ENCODE data around the gene RAB34. TPM values are rescaled to one million over a fixed set of nuclear protein-coding genes. Genes with fewer than 3 reads are reported as not detected.

RAB34 gene
- total and polyA plus RNA-seq, 8 donors = 79.4 to 213 (median 189) TPM

GRCh38 chr17:28743243-28744103 lies 25.8 kb upstream of the RAB34 start, which contains the start of gene TRAF4:
TRAF4 (plus strand) TSS chr17:28744011; CDS start chr17:28744113, 102 bp downstream.
- DNase-seq (peak; percentile 84 to 94 (median 92)), ATAC-seq (peak; percentile 70)
- no peaks in the 10 kb centered on the region for H3K9me3 ChIP-seq
- peaks cover 0 to 22% of the 10 kb centered on the region in 2 donors for H3K27me3 ChIP-seq
- TF ChIP-seq, protein P1, sequence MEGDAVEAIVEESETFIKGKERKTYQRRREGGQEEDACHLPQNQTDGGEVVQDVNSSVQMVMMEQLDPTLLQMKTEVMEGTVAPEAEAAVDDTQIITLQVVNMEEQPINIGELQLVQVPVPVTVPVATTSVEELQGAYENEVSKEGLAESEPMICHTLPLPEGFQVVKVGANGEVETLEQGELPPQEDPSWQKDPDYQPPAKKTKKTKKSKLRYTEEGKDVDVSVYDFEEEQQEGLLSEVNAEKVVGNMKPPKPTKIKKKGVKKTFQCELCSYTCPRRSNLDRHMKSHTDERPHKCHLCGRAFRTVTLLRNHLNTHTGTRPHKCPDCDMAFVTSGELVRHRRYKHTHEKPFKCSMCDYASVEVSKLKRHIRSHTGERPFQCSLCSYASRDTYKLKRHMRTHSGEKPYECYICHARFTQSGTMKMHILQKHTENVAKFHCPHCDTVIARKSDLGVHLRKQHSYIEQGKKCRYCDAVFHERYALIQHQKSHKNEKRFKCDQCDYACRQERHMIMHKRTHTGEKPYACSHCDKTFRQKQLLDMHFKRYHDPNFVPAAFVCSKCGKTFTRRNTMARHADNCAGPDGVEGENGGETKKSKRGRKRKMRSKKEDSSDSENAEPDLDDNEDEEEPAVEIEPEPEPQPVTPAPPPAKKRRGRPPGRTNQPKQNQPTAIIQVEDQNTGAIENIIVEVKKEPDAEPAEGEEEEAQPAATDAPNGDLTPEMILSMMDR (IDR thresholded peaks at IDR 0.05) = no peak
- peak within 1 kb of the TSS; percentile 69 to 73 for H3K4me3 ChIP-seq
- intact Hi-C loops (cut with DNase I) = no loop called here
- H3K36me3 ChIP-seq = peaks cover 0 to 12% of the 10 kb centered on the region in 2 donors
- H3K27ac ChIP-seq = peak within 1 kb of the TSS; percentile 89 to 94
- H3K4me1 ChIP-seq = peaks cover 30 to 64% of the 10 kb centered on the region in 2 donors

DNA sequence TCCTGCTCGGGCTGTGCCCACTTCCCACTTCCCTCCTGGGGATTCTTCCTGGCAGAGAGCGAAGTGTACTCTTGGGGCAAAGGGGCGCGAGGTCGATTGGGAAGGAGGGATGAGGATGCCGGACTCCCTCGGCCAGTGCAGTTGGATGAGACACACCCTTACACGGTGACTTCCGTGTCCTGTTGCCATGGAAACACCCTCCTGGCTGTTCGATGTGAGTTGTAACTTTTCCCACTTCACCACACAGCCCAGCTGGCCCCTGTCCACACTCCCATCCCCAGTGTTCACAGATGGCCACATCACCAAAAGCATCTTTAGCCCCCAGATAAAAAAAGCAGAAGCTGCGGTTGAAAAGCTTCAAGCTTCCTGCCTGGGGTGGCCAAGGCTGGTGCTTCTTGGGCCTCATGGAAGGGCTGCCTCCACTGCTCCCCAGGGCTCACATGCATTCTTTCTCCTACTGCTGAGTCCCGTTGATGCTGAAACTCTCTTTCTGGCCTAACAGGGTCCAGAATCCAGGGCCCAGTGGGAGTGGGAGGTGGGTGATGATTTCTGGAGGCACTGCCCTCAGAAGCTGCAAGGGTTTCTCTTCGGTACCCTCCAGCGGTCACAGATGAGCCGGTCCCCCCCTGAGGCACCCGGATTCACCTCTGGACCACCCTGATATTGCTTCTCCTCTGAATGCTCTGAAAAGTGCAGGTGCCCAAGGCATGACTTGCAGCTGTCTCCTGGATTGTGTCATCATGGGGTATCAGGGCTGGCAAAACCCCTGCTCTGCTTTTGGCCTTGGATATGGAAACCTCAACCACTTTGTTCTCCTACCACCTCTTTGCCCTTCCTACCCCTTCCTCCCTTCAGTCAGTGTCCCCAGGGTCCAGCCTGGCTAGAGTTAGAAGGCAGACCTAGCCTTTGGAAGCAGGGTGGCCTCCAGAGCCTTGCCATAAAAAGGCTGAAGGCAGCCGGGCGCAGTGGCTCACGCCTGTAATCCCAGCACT lies 24.0 kb upstream of the RAB34 start:
- Histone ChIP-seq H3K4me1 (peaks cover 17 to 46% of the 10 kb centered on the region in 2 donors), H3K9me3 (no peaks in the 10 kb centered on the region), H3K4me3 (no peak overlapping the region), H3K36me3 (peaks cover 0 to 4% of the 10 kb centered on the region in 2 donors), H3K27me3 (peaks cover 0 to 22% of the 10 kb centered on the region in 2 donors), H3K27ac (peak overlapping the region in 1 of 2 donors; percentile 94)
- DNase-seq (no peak), ATAC-seq (no peak)
- TF ChIP-seq, protein P1 (IDR thresholded peaks at IDR 0.05) = no peak
- intact Hi-C loops (cut with DNase I) = no loop called here

- no peak for DNase-seq
- ATAC-seq = no peak
- no peak overlapping the region for H3K27ac ChIP-seq
Observed at GRCh38 chr17:28740406-28741357, 23.0 kb upstream of the RAB34 start.

GRCh38 chr17:28738680-28739384 lies 21.2 kb upstream of the RAB34 start:
- DNase-seq (no peak), ATAC-seq (no peak)
- Histone ChIP-seq H3K4me1 (peaks cover 5 to 21% of the 10 kb centered on the region in 2 donors), H3K27ac (no peak overlapping the region), H3K9me3 (no peaks in the 10 kb centered on the region), H3K36me3 (peaks cover 0 to 4% of the 10 kb centered on the region in 2 donors), H3K27me3 (no peaks in the 10 kb centered on the region), H3K4me3 (no peak overlapping the region)
- intact Hi-C loops (cut with DNase I) = no loop called here
- TF ChIP-seq, protein P1 (IDR thresholded peaks at IDR 0.05) = no peak

More at GRCh38 chr17:28740406-28741357, 23.0 kb upstream of the RAB34 start:
- Histone ChIP-seq H3K9me3 (no peaks in the 10 kb centered on the region), H3K4me1 (peaks cover 7 to 36% of the 10 kb centered on the region in 2 donors), H3K36me3 (peaks cover 0 to 4% of the 10 kb centered on the region in 2 donors), H3K27me3 (peaks cover 0 to 16% of the 10 kb centered on the region in 2 donors), H3K4me3 (no peak overlapping the region)
- intact Hi-C loops (cut with DNase I) = no loop called here
- TF ChIP-seq, protein P1 (IDR thresholded peaks at IDR 0.05) = no peak
